ENCODE data around the gene NCS1. TPM values are rescaled to one million over a fixed set of nuclear protein-coding genes. Genes with fewer than 3 reads are reported as not detected.

Gene NCS1
- polyA plus RNA-seq, 3 donors, result not detected

DNA sequence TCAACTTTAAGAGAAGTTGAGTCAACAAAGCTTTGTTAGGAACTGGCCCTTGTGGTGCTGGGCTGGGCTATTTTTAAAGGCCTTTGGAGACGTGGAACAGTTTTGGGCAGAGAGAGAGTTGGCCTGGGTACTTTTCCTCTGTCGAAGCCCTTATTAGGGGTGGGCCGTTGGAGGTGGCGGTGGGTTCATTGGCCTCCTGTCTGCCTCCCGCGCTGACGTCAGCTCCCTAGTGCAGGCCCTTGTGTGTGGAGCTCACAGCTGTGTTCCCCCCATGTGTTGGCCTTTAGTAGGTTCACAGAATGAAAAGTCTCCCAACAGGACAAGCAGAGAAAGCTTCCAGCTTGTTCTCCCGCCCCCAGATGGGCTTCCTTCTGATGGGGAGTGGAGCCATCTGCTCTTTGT lies 2.7 kb downstream of the NCS1 start:
- H3K4me3 Mint-ChIP-seq, result no peak overlapping the region
- DNase-seq, result no peak
- peaks cover 3% of the 10 kb centered on the region for H3K4me1 Mint-ChIP-seq
- Histone ChIP-seq H3K4me2 (replicated peaks; ENCODE audit: extremely low read depth, low read length, poor library complexity, severe bottlenecking) (no peak overlapping the region), H3K4me1 (ENCODE audit: control insufficient read depth in 1 of 2, insufficient read depth in 2 of 2, low read length in 2 of 2) (peaks cover 0 to 4% of the 10 kb centered on the region in 2 donors), H4K20me1 (ENCODE audit: insufficient read depth, low read length) (no peaks in the 10 kb centered on the region), H3K27me3 (ENCODE audit: control insufficient read depth in 2 of 2, insufficient read depth in 2 of 2, low read length in 2 of 2) (peaks cover 15 to 32% of the 10 kb centered on the region in 2 donors), H3K27ac (ENCODE audit: low read depth in 1 of 2, low read length in 2 of 2) (no peak overlapping the region), H3K9me3 (replicated peaks in 1 of 2; ENCODE audit: control insufficient read depth in 1 of 2, insufficient read depth in 1 of 2, low read length in 2 of 2) (no peaks in the 10 kb centered on the region), H3K36me3 (replicated peaks in 1 of 2; ENCODE audit: control insufficient read depth in 1 of 2, insufficient read depth in 2 of 2, low read length in 2 of 2) (no peaks in the 10 kb centered on the region), H2AFZ (ENCODE audit: insufficient read depth, low read depth, low read length, poor library complexity, severe bottlenecking) (no peak overlapping the region), H3K79me2 (ENCODE audit: insufficient read depth, low read length) (no peaks in the 10 kb centered on the region), H3K4me3 (replicated peaks in 1 of 3; ENCODE audit: low read depth in 2 of 3, low read length in 3 of 3) (no peak overlapping the region), H3K9ac (ENCODE audit: insufficient read depth, low read length, poor library complexity, severe bottlenecking) (no peak overlapping the region)
- no peak overlapping the region for H3K27ac Mint-ChIP-seq
- H3K27me3 Mint-ChIP-seq (ENCODE audit: low read depth in 3 of 3), result peaks cover 39 to 47% (median 44%) of the 10 kb centered on the region in 3 donors
- intact Hi-C loops (cut with micrococcal nuclease), result no loop called here
- peaks cover 0 to 3% of the 10 kb centered on the region in 2 donors for H3K36me3 Mint-ChIP-seq
- 90% methylated on average over 7 of the region's 8 CpGs for WGBS (ENCODE audit: insufficient coverage)
- TF ChIP-seq CTCF (IDR thresholded peaks at IDR 0.05), result no peak
- H3K9me3 Mint-ChIP-seq, result peaks cover 0 to 15% (median 2%) of the 10 kb centered on the region in 7 donors

- no peak overlapping the region for H3K27ac Mint-ChIP-seq
- DNase-seq, result no peak
- H2AFZ ChIP-seq (ENCODE audit: insufficient read depth, low read depth, low read length, poor library complexity, severe bottlenecking), result no peak overlapping the region
- no peak for TF ChIP-seq CTCF (IDR thresholded peaks at IDR 0.05)
- H3K4me1 Mint-ChIP-seq, result peaks cover 3% of the 10 kb centered on the region
- peaks cover 0 to 3% of the 10 kb centered on the region in 2 donors for H3K36me3 Mint-ChIP-seq
- H3K9me3 ChIP-seq (replicated peaks in 1 of 2; ENCODE audit: control insufficient read depth in 1 of 2, insufficient read depth in 1 of 2, low read length in 2 of 2), result no peaks in the 10 kb centered on the region
- no peaks in the 10 kb centered on the region for H3K36me3 ChIP-seq (replicated peaks in 1 of 2; ENCODE audit: control insufficient read depth in 1 of 2, insufficient read depth in 2 of 2, low read length in 2 of 2)
- peaks cover 0 to 15% (median 2%) of the 10 kb centered on the region in 7 donors for H3K9me3 Mint-ChIP-seq
- no peak overlapping the region for H3K4me2 ChIP-seq (replicated peaks; ENCODE audit: extremely low read depth, low read length, poor library complexity, severe bottlenecking)
- H4K20me1 ChIP-seq (ENCODE audit: insufficient read depth, low read length), result no peaks in the 10 kb centered on the region
- H3K79me2 ChIP-seq (ENCODE audit: insufficient read depth, low read length), result no peaks in the 10 kb centered on the region
- WGBS (ENCODE audit: insufficient coverage), result 73% methylated on average over 4 of the region's 9 CpGs
- peaks cover 15 to 31% of the 10 kb centered on the region in 2 donors for H3K27me3 ChIP-seq (ENCODE audit: control insufficient read depth in 2 of 2, insufficient read depth in 2 of 2, low read length in 2 of 2)
- intact Hi-C loops (cut with micrococcal nuclease), result no loop called here
- peaks cover 35 to 43% (median 42%) of the 10 kb centered on the region in 3 donors for H3K27me3 Mint-ChIP-seq (ENCODE audit: low read depth in 3 of 3)
- no peak overlapping the region for H3K4me3 Mint-ChIP-seq
- H3K4me3 ChIP-seq (replicated peaks in 1 of 3; ENCODE audit: low read depth in 2 of 3, low read length in 3 of 3), result no peak overlapping the region
- no peak overlapping the region for H3K27ac ChIP-seq (ENCODE audit: low read depth in 1 of 2, low read length in 2 of 2)
- H3K9ac ChIP-seq (ENCODE audit: insufficient read depth, low read length, poor library complexity, severe bottlenecking), result no peak overlapping the region
- H3K4me1 ChIP-seq (ENCODE audit: control insufficient read depth in 1 of 2, insufficient read depth in 2 of 2, low read length in 2 of 2), result peaks cover 0 to 4% of the 10 kb centered on the region in 2 donors
Observed at GRCh38 chr9:130175355-130175754, 3.2 kb downstream of the NCS1 start.
